Measurements from ENCODE around the gene GJA9.

- TF ChIP-seq, protein P1, sequence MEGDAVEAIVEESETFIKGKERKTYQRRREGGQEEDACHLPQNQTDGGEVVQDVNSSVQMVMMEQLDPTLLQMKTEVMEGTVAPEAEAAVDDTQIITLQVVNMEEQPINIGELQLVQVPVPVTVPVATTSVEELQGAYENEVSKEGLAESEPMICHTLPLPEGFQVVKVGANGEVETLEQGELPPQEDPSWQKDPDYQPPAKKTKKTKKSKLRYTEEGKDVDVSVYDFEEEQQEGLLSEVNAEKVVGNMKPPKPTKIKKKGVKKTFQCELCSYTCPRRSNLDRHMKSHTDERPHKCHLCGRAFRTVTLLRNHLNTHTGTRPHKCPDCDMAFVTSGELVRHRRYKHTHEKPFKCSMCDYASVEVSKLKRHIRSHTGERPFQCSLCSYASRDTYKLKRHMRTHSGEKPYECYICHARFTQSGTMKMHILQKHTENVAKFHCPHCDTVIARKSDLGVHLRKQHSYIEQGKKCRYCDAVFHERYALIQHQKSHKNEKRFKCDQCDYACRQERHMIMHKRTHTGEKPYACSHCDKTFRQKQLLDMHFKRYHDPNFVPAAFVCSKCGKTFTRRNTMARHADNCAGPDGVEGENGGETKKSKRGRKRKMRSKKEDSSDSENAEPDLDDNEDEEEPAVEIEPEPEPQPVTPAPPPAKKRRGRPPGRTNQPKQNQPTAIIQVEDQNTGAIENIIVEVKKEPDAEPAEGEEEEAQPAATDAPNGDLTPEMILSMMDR (IDR thresholded peaks at IDR 0.05): no peak
- TF ChIP-seq POLR2A (IDR thresholded peaks at IDR 0.05): no peak
Measured at GRCh38 chr1:38829368-38829767, 52.0 kb downstream of the GJA9 start.

All from Peyer's patch (tissue), 4 donors.